Kidney glomerular epithelial cell (primary cell): ENCODE data around the gene NTRK2.

ENCODE experiments used
- DNase-seq: peaks from one replicate; lab custom pipeline; 2025; lab: John Stamatoyannopoulos, UW

Gene NTRK2

GRCh38 chr9:84736081-84736480 is 66.6 kb downstream of the NTRK2 start:
- DNase-seq = no peak

- DNase-seq = no peak
Measured at GRCh38 chr9:84736536-84736935, 67.0 kb downstream of the NTRK2 start.

- DNase-seq = no peak
Measured at GRCh38 chr9:84738353-84738752, 68.8 kb downstream of the NTRK2 start.

GRCh38 chr9:84742261-84742660 is 72.7 kb downstream of the NTRK2 start:
- DNase-seq = no peak

GRCh38 chr9:84744195-84744594 is 74.7 kb downstream of the NTRK2 start:
- DNase-seq = no peak

- no peak for DNase-seq
Measured at GRCh38 chr9:84744726-84745125, 75.2 kb downstream of the NTRK2 start.

- no peak for DNase-seq
Measured at GRCh38 chr9:84748112-84748511, 78.6 kb downstream of the NTRK2 start.

GRCh38 chr9:84750152-84750865 is 80.8 kb downstream of the NTRK2 start:
- DNase-seq = no peak

GRCh38 chr9:84751921-84752320 is 82.4 kb downstream of the NTRK2 start:
- DNase-seq = no peak

- no peak for DNase-seq
Measured at GRCh38 chr9:84754461-84754860, 84.9 kb downstream of the NTRK2 start.

GRCh38 chr9:84754881-84755280 is 85.4 kb downstream of the NTRK2 start:
- no peak for DNase-seq

GRCh38 chr9:84755380-84755779 is 85.9 kb downstream of the NTRK2 start:
- no peak for DNase-seq

- DNase-seq = no peak
Measured at GRCh38 chr9:84756171-84756570, 86.6 kb downstream of the NTRK2 start.

GRCh38 chr9:84756731-84757130 is 87.2 kb downstream of the NTRK2 start:
- no peak for DNase-seq

GRCh38 chr9:84758817-84759216 is 89.3 kb downstream of the NTRK2 start:
- no peak for DNase-seq

- DNase-seq = peak; percentile 36
Measured at GRCh38 chr9:84759300-84759750, 89.8 kb downstream of the NTRK2 start.

GRCh38 chr9:84759804-84760203 is 90.3 kb downstream of the NTRK2 start:
- no peak for DNase-seq

- DNase-seq = no peak
Measured at GRCh38 chr9:84761137-84761808, 91.7 kb downstream of the NTRK2 start.

- DNase-seq = peak; percentile 42
Measured at GRCh38 chr9:84772511-84772910, 103.0 kb downstream of the NTRK2 start.

GRCh38 chr9:84773022-84773421 is 103.5 kb downstream of the NTRK2 start:
- peak; percentile 60 for DNase-seq

GRCh38 chr9:84775056-84775643 is 105.6 kb downstream of the NTRK2 start:
- no peak for DNase-seq

- no peak for DNase-seq
Measured at GRCh38 chr9:84778570-84778969, 109.0 kb downstream of the NTRK2 start.

- no peak for DNase-seq
Measured at GRCh38 chr9:84779883-84780282, 110.4 kb downstream of the NTRK2 start.
